Astrocyte (in vitro differentiated cells and primary cell): ENCODE data around the gene GPER1. TPM values are rescaled to one million over a fixed set of nuclear protein-coding genes. Genes with fewer than 3 reads are reported as not detected.

Experiments used
- DNase-seq: peaks from one replicate; pipeline ENCODE4 v3.0.0-alpha.2; 2010; ENCODE audit warnings: low read depth
- FAIRE-seq: peaks from 2 replicates; lab custom pipeline; 2011; peaks lifted over from hg19 to GRCh38; lab: Jason Lieb, UNC
- H2AFZ ChIP-seq: 2 replicates; pipeline ENCODE4 v1.6.0; 2012; ENCODE audit warnings: low read depth, low read length, inconsistent platforms
- H3K27ac ChIP-seq: 2 replicates; pipeline ENCODE4 v1.5.1; 2011; ENCODE audit warnings: low read depth, low read length, inconsistent platforms
- H3K27me3 ChIP-seq: 2 replicates; pipeline ENCODE4 v1.6.0; 2011; ENCODE audit warnings: low read length, inconsistent platforms; ENCODE audit not compliant: insufficient read depth
- H3K36me3 ChIP-seq: 2 replicates; pipeline ENCODE4 v1.5.1; 2011; ENCODE audit warnings: low read length, inconsistent platforms; ENCODE audit not compliant: insufficient read depth
- H3K4me1 ChIP-seq: 2 replicates; pipeline ENCODE4 v1.5.1; 2011; ENCODE audit warnings: low read length, inconsistent platforms; ENCODE audit not compliant: insufficient read depth
- H3K4me2 ChIP-seq: 2 replicates; pipeline ENCODE4 v1.6.0; 2012; ENCODE audit warnings: low read length, inconsistent platforms
- H3K4me3 ChIP-seq: 2 replicates; pipeline ENCODE4 v1.5.1; 2011; ENCODE audit warnings: low read depth, mild to moderate bottlenecking, low read length, inconsistent platforms; ENCODE audit not compliant: insufficient read depth
- H3K79me2 ChIP-seq: 2 replicates; pipeline ENCODE4 v1.6.0; 2012; ENCODE audit warnings: mild to moderate bottlenecking, low read length, inconsistent platforms; ENCODE audit not compliant: insufficient read depth
- H3K9ac ChIP-seq: 2 replicates; pipeline ENCODE4 v1.6.0; 2012; ENCODE audit warnings: mild to moderate bottlenecking, low read length, inconsistent platforms
- H3K9me3 ChIP-seq: 2 replicates; pipeline ENCODE4 v1.5.1; 2012; ENCODE audit warnings: low read depth, mild to moderate bottlenecking, low read length, inconsistent platforms; ENCODE audit not compliant: insufficient read depth
- H4K20me1 ChIP-seq: 2 replicates; pipeline ENCODE4 v1.6.0; 2012; ENCODE audit warnings: low read length, inconsistent platforms; ENCODE audit not compliant: insufficient read depth
- H3K27ac Mint-ChIP-seq: one replicate; pipeline ENCODE4 v1.8.0; 2021; ENCODE audit warnings: mild to moderate bottlenecking, mixed read lengths; ENCODE audit not compliant: unreplicated experiment
- H3K27me3 Mint-ChIP-seq: one replicate; pipeline ENCODE4 v1.8.0; 2021; ENCODE audit warnings: low read depth, mixed read lengths; ENCODE audit not compliant: unreplicated experiment
- H3K36me3 Mint-ChIP-seq: one replicate; pipeline ENCODE4 v1.8.0; 2021; ENCODE audit warnings: low read depth, mixed read lengths; ENCODE audit not compliant: unreplicated experiment
- H3K4me1 Mint-ChIP-seq: one replicate; pipeline ENCODE4 v1.8.0; 2021; ENCODE audit warnings: low read depth, mixed read lengths; ENCODE audit not compliant: unreplicated experiment
- H3K4me3 Mint-ChIP-seq: one replicate; pipeline ENCODE4 v1.8.0; 2021; ENCODE audit warnings: mild to moderate bottlenecking, moderate library complexity, mixed read lengths; ENCODE audit not compliant: unreplicated experiment
- H3K9me3 Mint-ChIP-seq: one replicate; pipeline ENCODE4 v1.8.0; 2021; ENCODE audit warnings: mild to moderate bottlenecking, mixed read lengths; ENCODE audit not compliant: unreplicated experiment
- EZH2 ChIP-seq: IDR thresholded peaks from 2 replicates; pipeline ENCODE4 v1.6.1; 2012; ENCODE audit warnings: mild to moderate bottlenecking, low read length, inconsistent platforms; ENCODE audit not compliant: insufficient read depth
- total RNA-seq: library from RNA; stranded (reverse); gene quantifications from 2 replicates; pipeline ENCODE4 v1.2.1, GENCODE V29; 2021
- TF ChIP-seq, protein P1 (sequence below): IDR thresholded peaks from 2 replicates; pipeline ENCODE4 v1.5.1; 2011; ENCODE audit warnings: low read depth, mild to moderate bottlenecking, inconsistent platforms, low read length, moderate library complexity; ENCODE audit not compliant: insufficient read depth

Gene GPER1
- total RNA-seq, 1 donor from 2014 or later, result 17.4 TPM

DNA sequence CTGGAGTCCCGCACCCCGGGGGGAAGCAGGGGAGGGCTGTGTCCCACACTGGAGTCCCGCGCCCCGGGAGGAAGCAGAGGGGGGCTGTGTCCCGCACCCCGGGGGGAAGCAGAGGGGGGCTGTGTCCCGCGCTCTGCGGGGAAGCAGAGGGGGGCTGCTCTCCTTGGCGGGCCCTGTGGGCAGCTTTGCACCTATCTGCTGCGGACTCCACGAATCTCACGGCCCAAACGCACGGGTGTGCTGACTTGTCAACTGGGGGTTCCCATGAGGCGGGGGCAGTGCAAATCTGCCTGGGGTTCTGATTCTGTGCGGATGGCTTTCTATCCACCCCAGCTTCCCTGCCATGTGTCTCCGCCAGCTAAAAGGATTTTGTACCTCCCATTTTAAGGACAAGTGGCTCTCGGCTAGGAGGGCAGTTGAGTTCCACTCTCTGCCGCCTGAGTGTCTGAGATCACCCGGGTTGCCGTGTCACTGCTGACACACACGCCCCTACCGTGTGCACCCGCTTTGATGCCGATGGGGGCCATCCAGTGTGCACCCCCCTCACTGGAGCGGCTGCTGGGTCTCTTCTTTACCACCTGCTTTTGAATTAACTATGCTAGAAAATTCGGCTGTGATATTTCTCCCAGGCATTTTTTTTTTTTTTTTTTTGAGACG, 20.5 kb downstream of the GPER1 start:
- H3K4me1 Mint-ChIP-seq, result peaks cover 3% of the 10 kb centered on the region
- H3K4me3 ChIP-seq, result no peak overlapping the region
- H3K9me3 ChIP-seq, result no peaks in the 10 kb centered on the region
- no peak overlapping the region for H2AFZ ChIP-seq
- DNase-seq (no peak), FAIRE-seq (no peak)
- no peak overlapping the region for H3K4me2 ChIP-seq
- H3K4me3 Mint-ChIP-seq, result no peak overlapping the region
- H3K4me1 ChIP-seq, result peaks cover 10% of the 10 kb centered on the region
- no peak overlapping the region for H3K27ac ChIP-seq
- no peaks in the 10 kb centered on the region for H3K27me3 Mint-ChIP-seq
- no peak overlapping the region for H3K27ac Mint-ChIP-seq
- H3K36me3 Mint-ChIP-seq, result peaks cover 8% of the 10 kb centered on the region
- no peaks in the 10 kb centered on the region for H3K9me3 Mint-ChIP-seq
- H3K36me3 ChIP-seq, result no peaks in the 10 kb centered on the region
- no peak for TF ChIP-seq EZH2
- TF ChIP-seq, protein P1, sequence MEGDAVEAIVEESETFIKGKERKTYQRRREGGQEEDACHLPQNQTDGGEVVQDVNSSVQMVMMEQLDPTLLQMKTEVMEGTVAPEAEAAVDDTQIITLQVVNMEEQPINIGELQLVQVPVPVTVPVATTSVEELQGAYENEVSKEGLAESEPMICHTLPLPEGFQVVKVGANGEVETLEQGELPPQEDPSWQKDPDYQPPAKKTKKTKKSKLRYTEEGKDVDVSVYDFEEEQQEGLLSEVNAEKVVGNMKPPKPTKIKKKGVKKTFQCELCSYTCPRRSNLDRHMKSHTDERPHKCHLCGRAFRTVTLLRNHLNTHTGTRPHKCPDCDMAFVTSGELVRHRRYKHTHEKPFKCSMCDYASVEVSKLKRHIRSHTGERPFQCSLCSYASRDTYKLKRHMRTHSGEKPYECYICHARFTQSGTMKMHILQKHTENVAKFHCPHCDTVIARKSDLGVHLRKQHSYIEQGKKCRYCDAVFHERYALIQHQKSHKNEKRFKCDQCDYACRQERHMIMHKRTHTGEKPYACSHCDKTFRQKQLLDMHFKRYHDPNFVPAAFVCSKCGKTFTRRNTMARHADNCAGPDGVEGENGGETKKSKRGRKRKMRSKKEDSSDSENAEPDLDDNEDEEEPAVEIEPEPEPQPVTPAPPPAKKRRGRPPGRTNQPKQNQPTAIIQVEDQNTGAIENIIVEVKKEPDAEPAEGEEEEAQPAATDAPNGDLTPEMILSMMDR, result no peak
- H3K9ac ChIP-seq, result no peak overlapping the region
- peaks cover 66% of the 10 kb centered on the region for H4K20me1 ChIP-seq
- peaks cover 13% of the 10 kb centered on the region for H3K79me2 ChIP-seq
- no peaks in the 10 kb centered on the region for H3K27me3 ChIP-seq

DNA sequence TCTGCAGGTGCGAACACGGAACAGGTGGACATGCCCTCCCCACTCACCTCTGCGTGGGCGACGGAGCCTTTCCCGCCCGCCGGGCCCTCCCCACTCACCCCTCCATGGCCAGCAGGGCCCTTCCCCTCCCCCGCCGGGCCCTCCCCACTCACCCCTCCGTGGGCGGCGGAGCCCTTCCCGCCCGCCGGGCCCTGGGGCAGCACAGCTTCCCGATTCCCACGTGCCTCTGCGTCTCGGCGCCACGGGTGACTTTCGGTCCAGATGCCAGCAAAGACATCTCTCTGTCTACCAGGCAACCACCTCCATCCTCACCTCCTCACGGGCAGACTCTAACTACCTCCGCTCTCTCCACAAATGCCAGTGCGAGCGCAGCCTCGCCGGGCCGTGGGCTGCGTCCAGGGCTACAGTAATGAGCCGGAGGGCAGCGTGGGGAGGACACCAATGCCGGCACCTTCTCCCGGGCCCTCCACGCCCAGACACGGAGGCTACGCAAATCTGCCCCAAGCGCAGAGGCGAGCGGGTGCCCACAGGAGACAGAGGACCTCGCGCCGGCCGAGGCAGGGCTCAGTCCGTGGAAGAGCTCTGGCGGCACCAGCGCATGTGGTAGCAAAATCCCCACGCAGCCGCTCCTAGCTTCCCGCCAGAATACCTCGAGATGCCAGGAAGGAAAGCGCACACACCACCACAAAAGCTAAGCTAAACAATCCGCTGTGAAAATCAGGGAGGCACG, 21.8 kb downstream of the GPER1 start:
- H3K27ac ChIP-seq, result no peak overlapping the region
- no peak overlapping the region for H3K4me3 ChIP-seq
- FAIRE-seq (no peak), DNase-seq (no peak)
- H3K79me2 ChIP-seq, result peaks cover 6% of the 10 kb centered on the region
- Mint-ChIP-seq H3K27ac (no peak overlapping the region), H3K27me3 (no peaks in the 10 kb centered on the region), H3K36me3 (peaks cover 13% of the 10 kb centered on the region), H3K4me3 (no peak overlapping the region), H3K4me1 (peaks cover under 1% of the 10 kb centered on the region), H3K9me3 (no peaks in the 10 kb centered on the region)
- no peaks in the 10 kb centered on the region for H3K9me3 ChIP-seq
- H3K4me2 ChIP-seq, result no peak overlapping the region
- H3K36me3 ChIP-seq, result no peaks in the 10 kb centered on the region
- no peak overlapping the region for H3K9ac ChIP-seq
- peaks cover 61% of the 10 kb centered on the region for H4K20me1 ChIP-seq
- H2AFZ ChIP-seq, result no peak overlapping the region
- no peaks in the 10 kb centered on the region for H3K27me3 ChIP-seq
- no peak for TF ChIP-seq EZH2
- TF ChIP-seq, protein P1, result no peak
- H3K4me1 ChIP-seq, result peaks cover 10% of the 10 kb centered on the region

DNA sequence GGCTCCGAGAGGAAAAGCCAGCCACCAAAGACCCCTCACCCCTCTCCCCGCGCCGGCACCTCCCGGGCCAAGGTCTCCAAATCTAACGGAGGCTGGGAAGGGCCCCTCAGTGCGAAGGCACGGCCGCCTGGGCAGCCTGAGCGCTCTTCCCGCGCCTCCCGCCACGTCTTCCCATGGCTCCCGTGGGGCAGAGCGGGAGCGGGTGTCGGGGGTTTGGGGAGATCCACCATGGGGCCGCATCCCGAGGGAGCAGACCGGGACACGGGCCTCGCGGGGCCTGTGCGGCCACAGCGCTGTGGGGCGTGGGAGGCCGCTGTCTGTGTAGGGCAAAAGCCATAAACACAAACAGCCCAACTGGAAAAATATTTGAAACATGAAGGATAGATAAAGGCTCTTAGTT, 22.4 kb downstream of the GPER1 start:
- Mint-ChIP-seq H3K4me1 (no peaks in the 10 kb centered on the region), H3K36me3 (peaks cover 17% of the 10 kb centered on the region), H3K27me3 (no peaks in the 10 kb centered on the region), H3K9me3 (no peaks in the 10 kb centered on the region), H3K27ac (no peak overlapping the region), H3K4me3 (no peak overlapping the region)
- FAIRE-seq (no peak), DNase-seq (no peak)
- H3K9ac ChIP-seq, result no peak overlapping the region
- no peak overlapping the region for H3K4me3 ChIP-seq
- no peaks in the 10 kb centered on the region for H3K36me3 ChIP-seq
- TF ChIP-seq EZH2, result no peak
- TF ChIP-seq, protein P1, result no peak
- H3K9me3 ChIP-seq, result no peaks in the 10 kb centered on the region
- H2AFZ ChIP-seq, result no peak overlapping the region
- no peak overlapping the region for H3K4me2 ChIP-seq
- no peaks in the 10 kb centered on the region for H3K27me3 ChIP-seq
- H3K79me2 ChIP-seq, result peaks cover 8% of the 10 kb centered on the region
- peaks cover 58% of the 10 kb centered on the region for H4K20me1 ChIP-seq
- H3K27ac ChIP-seq, result no peak overlapping the region
- peaks cover 10% of the 10 kb centered on the region for H3K4me1 ChIP-seq
